ENCODE measurements around the gene CBLN3. TPM values are rescaled to one million over a fixed set of nuclear protein-coding genes. Genes with fewer than 3 reads are reported as not detected.

CBLN3 gene
- total and polyA plus RNA-seq, 2 of the 4 experiments (the other 2 are of a cell fraction): 0.72 to 4.5 TPM

DNA sequence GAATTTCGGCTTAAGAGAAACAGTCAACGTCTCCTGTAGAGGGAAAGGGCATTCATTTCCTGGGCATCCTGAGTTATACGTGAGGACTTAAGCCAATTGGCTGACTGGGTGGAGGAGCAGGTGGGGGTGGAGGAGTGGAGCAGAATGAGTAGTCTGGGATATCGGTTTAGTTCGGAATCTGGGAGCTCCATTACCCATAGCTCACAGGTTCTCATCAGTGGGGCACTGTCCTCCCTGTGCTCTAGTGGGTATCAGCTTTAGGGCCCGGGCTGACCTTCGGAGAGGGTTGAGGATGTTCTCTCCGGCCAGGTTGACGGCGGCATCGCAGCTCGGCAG is 12.4 kb upstream of the CBLN3 start:
- H3K23ac ChIP-seq (ENCODE audit: low read depth, low read length): peak overlapping the region; percentile 90
- WGBS, 2 experiments (ENCODE audit: extremely low coverage in 2 of 2, insufficient read length in 1 of 2): no CpG with 5 or more reads among the region's 12 CpGs
- no TSS peak for BruUV-seq (replicated peaks)
- intact Hi-C loops (cut with micrococcal nuclease) (no loop called here), dilution Hi-C loops (cut with HindIII; ENCODE audit: low sequenced_read_pairs, unreplicated experiment) (no loop called here), in situ Hi-C loops (cut with MboI; ENCODE audit: low sequenced_read_pairs) (loop anchor here (25.0 kb wide), 1 partner anchor 1130 kb away; the partner anchor contains the start of genes BCL2L2, PABPN1 and PPP1R3E)
- H2BK5ac ChIP-seq (ENCODE audit: low read depth, low read length, poor library complexity, severe bottlenecking): peak overlapping the region; percentile 53
- no peaks in the 10 kb centered on the region for H3K9me3 ChIP-seq (ENCODE audit: control insufficient read depth, insufficient read depth, low read length)
- H3K4me2 ChIP-seq (ENCODE audit: low read depth, low read length): peak overlapping the region; percentile 92
- TF ChIP-seq, protein P1, sequence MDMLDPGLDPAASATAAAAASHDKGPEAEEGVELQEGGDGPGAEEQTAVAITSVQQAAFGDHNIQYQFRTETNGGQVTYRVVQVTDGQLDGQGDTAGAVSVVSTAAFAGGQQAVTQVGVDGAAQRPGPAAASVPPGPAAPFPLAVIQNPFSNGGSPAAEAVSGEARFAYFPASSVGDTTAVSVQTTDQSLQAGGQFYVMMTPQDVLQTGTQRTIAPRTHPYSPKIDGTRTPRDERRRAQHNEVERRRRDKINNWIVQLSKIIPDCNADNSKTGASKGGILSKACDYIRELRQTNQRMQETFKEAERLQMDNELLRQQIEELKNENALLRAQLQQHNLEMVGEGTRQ (IDR thresholded peaks at IDR 0.05; ENCODE audit: low read depth, low read length): no peak
- H2BK15ac ChIP-seq (ENCODE audit: low read depth, low read length): peak overlapping the region; percentile 42; the same call in 1 of the 3 replicates
- H3K27ac ChIP-seq (ENCODE audit: insufficient read depth, low read length): peak overlapping the region; percentile 84
- peak; percentile 52 for DNase-seq
- H3K4me1 ChIP-seq (ENCODE audit: control insufficient read depth, insufficient read depth, low read length): peaks cover 2% of the 10 kb centered on the region
- peak overlapping the region; percentile 89 for H3K4ac ChIP-seq (ENCODE audit: low read depth, low read length)
- CTCF ChIA-PET: interaction anchor here (0.9 to 2.0 kb wide), 5 partner anchors 10 to 199 kb away, joined by 3 to 12 read pairs (median 6); no protein-coding TSS in a partner anchor
- H2AFZ ChIP-seq (replicated peaks; ENCODE audit: low read length, poor library complexity): peak overlapping the region; percentile 94
- H3K14ac ChIP-seq (replicated peaks; ENCODE audit: low read depth, low read length): peak overlapping the region; percentile 91
- peak overlapping the region; percentile 74 for H4K91ac ChIP-seq (ENCODE audit: insufficient read depth, low read depth, low read length)
- peaks cover 14 to 39% of the 10 kb centered on the region in 2 experiments; a peak in 3 of 4 replicates for H3K79me1 ChIP-seq (ENCODE audit: low read depth in 1 of 2, low read length in 2 of 2)
- H3K18ac ChIP-seq (ENCODE audit: low read depth, low read length): peak overlapping the region; percentile 31
- no peak overlapping the region for H2BK20ac ChIP-seq (ENCODE audit: low read depth, low read length)
- peak overlapping the region; percentile 37; the same call in 1 of the 2 replicates for H2BK120ac ChIP-seq (ENCODE audit: low read depth, low read length)
- peaks cover 34% of the 10 kb centered on the region for H3K36me3 ChIP-seq (ENCODE audit: control insufficient read depth, insufficient read depth, low read length)
- H4K5ac ChIP-seq (ENCODE audit: low read depth, low read length): peak overlapping the region; percentile 36
- POLR2A ChIA-PET (ENCODE audit: unreplicated experiment): interaction anchor here (0.8 to 0.9 kb wide), 2 partner anchors 12 to 75 kb away, joined by 3 to 5 read pairs; partner anchors contain the start of genes CBLN3 and KHNYN
- peak overlapping the region; percentile 97 for H2AK9ac ChIP-seq (replicated peaks; ENCODE audit: low read depth, low read length, poor library complexity)
- peak overlapping the region; percentile 87 for H3K9ac ChIP-seq (ENCODE audit: low read depth, low read length)
- no peaks in the 10 kb centered on the region for H3K27me3 ChIP-seq (ENCODE audit: control insufficient read depth, insufficient read depth, low read length)
- H4K20me1 ChIP-seq (ENCODE audit: insufficient read depth, low read length): peaks cover 8% of the 10 kb centered on the region
- peak; percentile 32 for ATAC-seq (ENCODE audit: low read depth)
- peak overlapping the region; percentile 93 for H3K56ac ChIP-seq (ENCODE audit: extremely low read depth, insufficient read depth, low read length)
- peak overlapping the region; percentile 93 to 95 for H4K8ac ChIP-seq (ENCODE audit: low read depth in 2 of 2, low read length in 2 of 2)
- peak overlapping the region; percentile 73 for H2AK5ac ChIP-seq (ENCODE audit: low read depth, low read length)
- peak overlapping the region; percentile 54 for H3K4me3 ChIP-seq (ENCODE audit: insufficient read depth, low read depth, low read length)
- no peaks in the 10 kb centered on the region for H3K9me1 ChIP-seq (ENCODE audit: insufficient read depth, low read length)

All from IMR-90 (cell line).